Activated naive CD8-positive, alpha-beta T cell treated with anti-CD3 and anti-CD28 coated beads, Interleukin-2, amount 10 ng/mL, durations not matched to agents 7 days and 5 days (primary cell): ENCODE measurements around the gene BRAP. TPM values are rescaled to one million over a fixed set of nuclear protein-coding genes. Genes with fewer than 3 reads are reported as not detected.
"Not testable (repeated sequence)": the region's sequence is repeated elsewhere in the genome, so short reads cannot be mapped to it uniquely, and the experiment has no call there.

ENCODE experiments used
- ATAC-seq: fragments of 150-1000 bp; cut with Tn5 transposase; one replicate; pipeline ENCODE4 v1.10.0; 2021; ENCODE audit warnings: low read depth, moderate library complexity
- POLR2A ChIA-PET: fragments of 350-600 bp; sonication (Branson Sonifier 250); formaldehyde crosslinking; loops from one replicate; lab custom pipeline; 2021; ENCODE audit warnings: antibody characterized with exemption; lab: Charles Lee
- DNase-seq: peaks from one replicate; pipeline ENCODE4 v3.0.0; 2021
- H3K27ac Mint-ChIP-seq: one replicate; pipeline ENCODE4 v1.8.0; 2022; ENCODE audit warnings: mild to moderate bottlenecking, mixed read lengths
- H3K27me3 Mint-ChIP-seq: one replicate; pipeline ENCODE4 v1.8.0; 2022; ENCODE audit warnings: mild to moderate bottlenecking, moderate library complexity, mixed read lengths
- H3K36me3 Mint-ChIP-seq: one replicate; pipeline ENCODE4 v1.8.0; 2021; ENCODE audit warnings: mild to moderate bottlenecking, mixed read lengths
- H3K4me1 Mint-ChIP-seq: one replicate; pipeline ENCODE4 v1.8.0; 2021; ENCODE audit warnings: mixed read lengths
- H3K4me3 Mint-ChIP-seq: one replicate; pipeline ENCODE4 v1.8.0; 2022; ENCODE audit warnings: mild to moderate bottlenecking, moderate library complexity, mixed read lengths
- H3K9me3 Mint-ChIP-seq: one replicate; pipeline ENCODE4 v1.8.0; 2021; ENCODE audit warnings: mixed read lengths
- total RNA-seq, 2 experiments: library from RNA; stranded (reverse); gene quantifications; one replicate each; pipeline ENCODE4 v1.2.3, GENCODE V29; 2021

BRAP gene
- total RNA-seq, 2 experiments from 2014 or later = 21.1 to 21.6 TPM

GRCh38 chr12:111628505-111629260 lies 57.1 kb downstream of the BRAP start:
- no peaks in the 10 kb centered on the region for H3K4me1 Mint-ChIP-seq
- POLR2A ChIA-PET = interaction anchor here (0.7 kb wide), 1 partner anchor 147 kb away, joined by 8 read pairs; no protein-coding TSS in a partner anchor
- H3K27me3 Mint-ChIP-seq = peaks cover 2% of the 10 kb centered on the region
- DNase-seq (no peak), ATAC-seq (no peak)
- H3K36me3 Mint-ChIP-seq = no peaks in the 10 kb centered on the region
- no peak overlapping the region for H3K4me3 Mint-ChIP-seq
- H3K9me3 Mint-ChIP-seq = no peaks in the 10 kb centered on the region
- no peak overlapping the region for H3K27ac Mint-ChIP-seq

DNA sequence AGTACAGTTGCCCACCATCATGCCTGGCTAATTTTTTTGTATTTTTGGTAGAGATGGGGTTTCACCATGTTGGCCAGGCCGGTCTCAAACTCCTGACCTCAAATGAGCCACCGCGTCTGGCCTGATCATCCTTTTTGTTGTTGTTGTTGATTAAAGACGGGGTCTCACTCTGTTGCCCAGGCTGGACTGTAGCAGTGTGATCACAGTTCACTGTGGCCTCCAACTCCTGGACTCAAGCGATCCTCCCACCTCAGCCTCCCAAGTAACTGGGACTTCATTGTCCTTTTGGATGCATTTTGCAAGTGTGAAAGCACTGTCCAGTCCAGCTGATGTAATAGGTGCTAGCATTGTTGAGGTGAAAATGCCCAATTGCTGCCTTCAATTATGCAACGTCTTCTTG lies 59.5 kb downstream of the BRAP start:
- no peak for ATAC-seq

DNA sequence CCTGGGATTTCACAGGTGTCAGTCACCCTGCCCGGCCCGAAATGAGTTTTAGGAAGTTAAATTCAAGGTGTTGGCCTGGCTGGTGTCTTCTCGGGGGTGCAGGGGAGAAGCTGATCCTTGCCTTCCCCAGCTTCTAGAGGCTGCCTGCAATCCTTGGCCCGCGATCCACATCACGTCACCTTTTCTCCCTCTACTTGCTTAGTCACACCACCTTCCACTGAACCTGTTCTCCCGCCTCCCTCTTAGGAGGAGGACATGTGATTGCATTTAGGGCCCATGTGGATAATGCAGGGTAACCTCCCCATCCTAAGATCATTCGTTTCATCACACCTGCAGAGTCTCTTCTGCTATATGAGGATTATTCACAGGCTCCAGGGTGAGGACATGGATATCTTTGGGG lies 61.2 kb downstream of the BRAP start:
- POLR2A ChIA-PET = no interaction called here
- H3K4me1 Mint-ChIP-seq = no peaks in the 10 kb centered on the region
- no peaks in the 10 kb centered on the region for H3K36me3 Mint-ChIP-seq
- peaks cover 5% of the 10 kb centered on the region for H3K27me3 Mint-ChIP-seq
- DNase-seq = no peak
- H3K27ac Mint-ChIP-seq = no peak overlapping the region
- ATAC-seq = no peak
- no peaks in the 10 kb centered on the region for H3K9me3 Mint-ChIP-seq
- H3K4me3 Mint-ChIP-seq = no peak overlapping the region

More for the DNA sequence above, 59.5 kb downstream of the BRAP start:
- no peaks in the 10 kb centered on the region for H3K9me3 Mint-ChIP-seq
- peaks cover 5% of the 10 kb centered on the region for H3K27me3 Mint-ChIP-seq
- DNase-seq = no peak
- no peaks in the 10 kb centered on the region for H3K4me1 Mint-ChIP-seq
- H3K27ac Mint-ChIP-seq = no peak overlapping the region
- H3K36me3 Mint-ChIP-seq = no peaks in the 10 kb centered on the region
- POLR2A ChIA-PET = interaction anchor here (0.6 kb wide), 1 partner anchor 55 kb away, joined by 4 read pairs; no protein-coding TSS in a partner anchor
- no peak overlapping the region for H3K4me3 Mint-ChIP-seq

DNA sequence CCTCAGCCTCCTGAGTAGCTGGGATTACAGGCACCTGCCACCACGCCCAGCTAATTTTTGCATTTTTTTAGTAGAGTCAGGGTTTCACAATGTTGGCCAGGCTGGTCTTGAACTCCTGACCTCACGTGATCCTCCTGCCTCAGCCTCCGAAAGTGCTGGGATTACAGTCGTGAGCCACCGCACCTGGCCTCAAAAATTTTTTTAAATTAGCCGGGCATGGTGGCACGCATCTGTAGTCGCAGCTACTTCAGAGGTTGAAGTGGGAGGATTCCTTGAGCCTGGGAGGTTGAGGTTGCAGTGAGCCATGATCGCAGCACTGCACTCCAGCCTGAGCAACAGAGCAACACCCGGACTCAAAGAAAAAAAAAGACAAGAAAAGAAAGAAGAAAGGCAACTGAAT lies 67.9 kb downstream of the BRAP start:
- H3K9me3 Mint-ChIP-seq, DNase-seq, H3K27ac Mint-ChIP-seq, H3K27me3 Mint-ChIP-seq, H3K4me1 Mint-ChIP-seq, ATAC-seq, H3K36me3 Mint-ChIP-seq, H3K4me3 Mint-ChIP-seq: not testable (repeated sequence)
- POLR2A ChIA-PET = interaction anchor here (0.7 kb wide), 1 partner anchor 52 kb away, joined by 3 read pairs; no protein-coding TSS in a partner anchor

GRCh38 chr12:111616177-111616623 lies 69.6 kb downstream of the BRAP start:
- no peak overlapping the region for H3K27ac Mint-ChIP-seq
- H3K4me3 Mint-ChIP-seq = no peak overlapping the region
- DNase-seq (no peak), ATAC-seq (no peak)
- no peaks in the 10 kb centered on the region for H3K9me3 Mint-ChIP-seq
- no peaks in the 10 kb centered on the region for H3K4me1 Mint-ChIP-seq
- no peaks in the 10 kb centered on the region for H3K36me3 Mint-ChIP-seq
- H3K27me3 Mint-ChIP-seq = no peaks in the 10 kb centered on the region
- POLR2A ChIA-PET = no interaction called here

GRCh38 chr12:111607239-111607638 lies 78.5 kb downstream of the BRAP start:
- ATAC-seq (no peak), DNase-seq (no peak)
- Mint-ChIP-seq H3K27ac (no peak overlapping the region), H3K27me3 (peaks cover 7% of the 10 kb centered on the region), H3K9me3 (no peaks in the 10 kb centered on the region), H3K36me3 (no peaks in the 10 kb centered on the region), H3K4me1 (no peaks in the 10 kb centered on the region), H3K4me3 (no peak overlapping the region)
- POLR2A ChIA-PET = no interaction called here

GRCh38 chr12:111606767-111607230 lies 79.0 kb downstream of the BRAP start:
- no peak for ATAC-seq
- Mint-ChIP-seq H3K27me3 (peaks cover 7% of the 10 kb centered on the region), H3K4me3 (no peak overlapping the region), H3K36me3 (no peaks in the 10 kb centered on the region), H3K9me3 (no peaks in the 10 kb centered on the region), H3K4me1 (no peaks in the 10 kb centered on the region), H3K27ac (no peak overlapping the region)
- POLR2A ChIA-PET = no interaction called here
- no peak for DNase-seq

DNA sequence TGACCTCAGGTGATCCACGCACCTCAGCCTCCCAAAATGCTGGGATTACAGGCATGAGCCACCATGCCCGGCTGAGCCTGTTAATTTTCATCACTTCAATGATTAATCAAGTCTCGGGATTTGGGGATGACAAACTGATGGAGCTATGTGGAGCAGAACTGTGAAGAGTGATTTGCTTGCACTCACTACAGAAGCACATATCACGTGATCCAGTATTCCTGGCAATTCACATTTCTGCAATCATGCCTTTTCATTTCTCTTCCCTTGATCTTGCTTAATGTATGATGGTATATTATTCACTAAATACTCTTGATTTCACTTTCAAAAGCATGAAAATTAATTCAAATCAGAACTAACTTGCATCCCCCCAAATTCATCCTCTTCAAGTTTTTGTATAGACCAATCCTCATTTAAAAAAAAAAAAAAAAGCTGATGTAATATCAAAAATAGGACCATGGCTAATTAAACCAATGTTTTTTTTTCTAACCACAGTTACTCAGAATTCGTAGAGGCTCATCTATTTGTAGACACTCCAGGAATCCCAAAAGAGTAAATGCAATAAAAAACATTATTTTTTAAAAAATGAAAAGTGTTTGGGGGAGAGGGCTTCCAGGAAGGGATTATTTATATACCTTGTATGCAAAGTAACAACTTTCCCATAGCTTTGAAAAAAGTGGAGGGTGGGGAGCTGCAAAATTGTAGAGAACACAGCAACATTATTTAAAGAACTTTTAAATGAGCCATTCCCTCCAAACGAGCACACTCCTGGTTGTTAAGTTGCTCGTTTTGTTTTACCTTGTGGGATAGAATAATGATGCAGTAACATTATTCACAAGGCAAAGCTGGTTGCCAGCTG lies 79.6 kb downstream of the BRAP start:
- Mint-ChIP-seq H3K9me3 (no peaks in the 10 kb centered on the region), H3K27ac (no peak overlapping the region), H3K4me1 (no peaks in the 10 kb centered on the region), H3K27me3 (peaks cover 7% of the 10 kb centered on the region), H3K36me3 (no peaks in the 10 kb centered on the region), H3K4me3 (no peak overlapping the region)
- POLR2A ChIA-PET = no interaction called here
- DNase-seq = no peak
- ATAC-seq = no peak

DNA sequence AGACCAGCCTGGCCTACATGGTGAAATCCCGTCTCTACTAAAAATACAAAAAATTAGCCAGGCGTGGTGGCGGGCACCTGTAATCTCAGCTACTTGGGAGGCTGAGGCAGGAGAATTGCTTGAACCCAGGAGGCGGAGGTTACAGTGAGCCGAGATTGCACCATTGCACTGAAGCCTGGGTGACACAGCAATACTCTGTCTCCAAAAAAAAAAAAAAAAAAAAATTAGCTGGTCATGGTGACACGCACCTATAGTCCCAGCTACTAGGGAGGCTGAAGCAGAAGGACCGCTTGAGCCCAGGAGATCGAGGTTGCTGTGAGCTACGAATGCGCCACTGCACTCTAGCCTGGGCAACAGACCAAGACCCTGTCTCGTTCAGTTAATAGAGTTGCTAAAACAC lies 82.9 kb downstream of the BRAP start:
- not testable (repeated sequence) for H3K9me3 Mint-ChIP-seq, H3K4me3 Mint-ChIP-seq, H3K36me3 Mint-ChIP-seq, H3K27ac Mint-ChIP-seq, ATAC-seq, H3K4me1 Mint-ChIP-seq, DNase-seq, H3K27me3 Mint-ChIP-seq
- POLR2A ChIA-PET = interaction anchor here (0.7 kb wide), 1 partner anchor 20 kb away, joined by 4 read pairs; no protein-coding TSS in a partner anchor

DNA sequence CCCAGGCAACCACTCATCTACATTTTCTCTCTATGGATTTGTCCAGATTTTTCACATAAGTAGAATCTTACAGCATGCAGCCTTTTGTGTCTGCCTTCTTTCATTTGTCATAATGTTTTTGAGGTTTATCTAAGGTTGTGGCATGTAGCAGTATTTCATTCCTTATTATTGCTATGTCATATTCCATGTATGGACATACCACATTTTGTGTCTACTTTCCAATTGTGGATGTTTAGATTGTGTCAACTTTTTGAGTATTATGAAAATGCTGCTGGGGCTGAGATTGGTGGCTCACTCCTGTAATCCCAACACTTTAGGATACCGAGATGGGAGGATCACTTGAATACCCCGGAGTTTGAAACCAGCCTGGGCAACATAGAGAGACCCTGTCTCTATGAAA lies 83.4 kb downstream of the BRAP start:
- H3K27me3 Mint-ChIP-seq = peaks cover 5% of the 10 kb centered on the region
- H3K9me3 Mint-ChIP-seq = no peaks in the 10 kb centered on the region
- peaks cover 8% of the 10 kb centered on the region for H3K4me1 Mint-ChIP-seq
- H3K4me3 Mint-ChIP-seq = no peak overlapping the region
- H3K36me3 Mint-ChIP-seq = no peaks in the 10 kb centered on the region
- no peak overlapping the region for H3K27ac Mint-ChIP-seq
- POLR2A ChIA-PET = interaction anchor here (0.7 kb wide), 1 partner anchor 20 kb away, joined by 4 read pairs; no protein-coding TSS in a partner anchor
- DNase-seq (no peak), ATAC-seq (no peak)

GRCh38 chr12:111600986-111601385 lies 84.8 kb downstream of the BRAP start:
- POLR2A ChIA-PET, H3K27me3 Mint-ChIP-seq, H3K36me3 Mint-ChIP-seq, H3K4me3 Mint-ChIP-seq, ATAC-seq, DNase-seq, H3K9me3 Mint-ChIP-seq, H3K27ac Mint-ChIP-seq: not testable (repeated sequence)
- H3K4me1 Mint-ChIP-seq = peaks cover 16% of the 10 kb centered on the region

DNA sequence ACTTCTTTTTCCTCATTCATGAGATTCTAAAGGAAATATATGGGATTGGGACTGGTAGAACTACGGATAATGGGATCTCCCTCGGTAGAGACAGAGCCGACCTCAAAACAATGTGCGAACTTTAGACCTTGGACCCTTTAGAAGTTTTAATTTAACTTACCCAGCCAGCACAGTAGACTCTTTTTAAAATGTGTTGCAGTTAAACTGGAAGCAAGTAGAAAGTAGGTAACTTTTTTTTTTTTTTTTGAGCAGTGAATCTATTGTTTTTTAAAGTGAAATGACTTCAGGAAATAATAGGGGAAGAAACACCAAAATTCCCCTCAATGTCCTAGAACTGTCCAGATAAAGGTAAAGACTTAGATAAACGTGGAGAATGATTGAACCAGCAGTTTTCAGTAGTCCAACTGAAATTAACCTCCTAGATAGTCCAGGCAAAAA lies 85.5 kb downstream of the BRAP start:
- POLR2A ChIA-PET = interaction anchor here (0.7 kb wide), 1 partner anchor 142 kb away, joined by 6 read pairs; no protein-coding TSS in a partner anchor
- DNase-seq (no peak), ATAC-seq (no peak)
- Mint-ChIP-seq H3K4me3 (peak overlapping the region; percentile 75), H3K9me3 (no peaks in the 10 kb centered on the region), H3K4me1 (peaks cover 18% of the 10 kb centered on the region), H3K27me3 (no peaks in the 10 kb centered on the region), H3K27ac (peak overlapping the region; percentile 83), H3K36me3 (no peaks in the 10 kb centered on the region)
